ENCODE measurements around the gene BNIP5.
"Not testable (repeated sequence)": the region's sequence is repeated elsewhere in the genome, so short reads cannot be mapped to it uniquely, and the experiment has no call there.

BNIP5 gene

DNA sequence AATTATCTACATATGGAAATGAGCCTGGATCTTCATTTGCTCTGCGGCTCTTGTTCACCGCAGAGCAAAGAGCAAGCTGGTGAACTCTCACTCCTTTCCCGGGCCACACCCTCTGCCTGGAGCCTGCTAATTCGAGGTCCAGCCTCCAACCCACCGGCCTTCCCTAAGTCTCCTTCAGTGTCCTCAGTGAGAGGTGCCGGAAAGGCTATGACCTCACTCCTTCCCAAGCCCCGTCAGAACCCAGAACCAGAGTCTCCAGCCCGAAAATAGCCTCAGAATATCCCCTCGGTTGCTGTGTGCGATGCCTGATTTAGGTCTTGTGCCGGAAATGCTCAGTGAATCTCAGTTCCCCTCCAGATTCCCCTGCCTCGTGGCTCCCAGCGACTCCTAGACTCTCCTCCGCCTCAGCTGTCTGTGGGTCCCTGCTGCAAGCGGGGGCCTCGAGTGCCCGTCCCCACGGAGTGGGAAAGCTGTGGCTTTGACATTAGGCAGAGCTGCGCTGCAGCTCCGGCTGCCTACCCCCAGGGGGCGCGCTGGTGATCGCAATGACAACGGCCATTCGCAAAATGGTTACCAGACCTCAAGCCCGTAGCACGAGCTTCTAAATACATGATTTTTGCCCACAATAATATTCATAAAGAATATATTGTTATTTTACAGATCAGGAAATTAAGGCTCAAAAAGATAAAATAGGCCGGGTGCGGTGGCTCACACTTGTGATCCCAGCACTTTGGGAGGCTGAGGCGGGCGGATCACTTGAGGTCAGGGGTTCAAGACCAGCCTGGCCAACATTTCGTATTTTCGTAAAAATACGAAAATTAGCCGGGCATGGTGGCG, 4.1 kb upstream of the BNIP5 start:
- peak overlapping the region; percentile 35 for H3K4me3 ChIP-seq (ENCODE audit: insufficient read length, low read depth)
- TF ChIP-seq ZNF274 (IDR thresholded peaks at IDR 0.05; ENCODE audit: low read depth, low read length) (no peak), YY1 (IDR thresholded peaks at IDR 0.05; ENCODE audit: insufficient read depth, insufficient read length) (no peak), SUZ12 (IDR thresholded peaks at IDR 0.05; ENCODE audit: extremely low read depth, insufficient read depth, insufficient read length) (no peak)
- peak; percentile 36 for DNase-seq (ENCODE audit: low read depth, low spot score)

DNA sequence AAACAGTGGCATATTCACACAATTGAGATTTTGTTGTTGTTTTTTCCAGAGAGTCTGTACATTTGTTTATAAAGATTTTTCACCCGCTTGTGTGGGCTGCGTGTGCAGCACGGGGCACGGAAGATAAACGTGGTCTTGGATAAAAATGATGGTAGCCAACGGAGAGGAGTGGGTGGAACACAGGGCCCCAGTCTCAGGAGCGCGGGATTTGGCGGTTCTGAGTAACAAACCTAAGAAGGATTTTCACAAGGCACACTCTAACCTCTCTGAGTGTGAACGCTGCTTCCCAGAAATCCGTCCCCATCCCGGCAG, 3.6 kb upstream of the BNIP5 start:
- H3K9me3 ChIP-seq (ENCODE audit: insufficient read depth, low read length): no peaks in the 10 kb centered on the region
- TF ChIP-seq ZNF274 (IDR thresholded peaks at IDR 0.05; ENCODE audit: low read depth, low read length) (no peak), SUZ12 (IDR thresholded peaks at IDR 0.05; ENCODE audit: extremely low read depth, insufficient read depth, insufficient read length) (no peak), YY1 (IDR thresholded peaks at IDR 0.05; ENCODE audit: insufficient read depth, insufficient read length) (no peak)
- peak overlapping the region; percentile 35 for H3K4me3 ChIP-seq (ENCODE audit: insufficient read length, low read depth)
- H3K27me3 ChIP-seq (ENCODE audit: insufficient read depth, insufficient read length): peaks cover 13% of the 10 kb centered on the region
- no peaks in the 10 kb centered on the region for H3K36me3 ChIP-seq (ENCODE audit: insufficient read depth, insufficient read length, low read length)
- peaks cover under 1% of the 10 kb centered on the region for H3K4me1 ChIP-seq (ENCODE audit: insufficient read depth, insufficient read length)
- DNase-seq (ENCODE audit: low read depth, low spot score): no peak
- peak overlapping the region; percentile 74 for H3K9ac ChIP-seq (ENCODE audit: insufficient read length, low read depth)

More for the DNA sequence above, 4.1 kb upstream of the BNIP5 start:
- peaks cover 13% of the 10 kb centered on the region for H3K27me3 ChIP-seq (ENCODE audit: insufficient read depth, insufficient read length)
- H3K9ac ChIP-seq (ENCODE audit: insufficient read length, low read depth): peak overlapping the region; percentile 74
- H3K36me3 ChIP-seq (ENCODE audit: insufficient read depth, insufficient read length, low read length): no peaks in the 10 kb centered on the region
- no peaks in the 10 kb centered on the region for H3K9me3 ChIP-seq (ENCODE audit: insufficient read depth, low read length)
- H3K4me1 ChIP-seq (ENCODE audit: insufficient read depth, insufficient read length): no peaks in the 10 kb centered on the region

DNA sequence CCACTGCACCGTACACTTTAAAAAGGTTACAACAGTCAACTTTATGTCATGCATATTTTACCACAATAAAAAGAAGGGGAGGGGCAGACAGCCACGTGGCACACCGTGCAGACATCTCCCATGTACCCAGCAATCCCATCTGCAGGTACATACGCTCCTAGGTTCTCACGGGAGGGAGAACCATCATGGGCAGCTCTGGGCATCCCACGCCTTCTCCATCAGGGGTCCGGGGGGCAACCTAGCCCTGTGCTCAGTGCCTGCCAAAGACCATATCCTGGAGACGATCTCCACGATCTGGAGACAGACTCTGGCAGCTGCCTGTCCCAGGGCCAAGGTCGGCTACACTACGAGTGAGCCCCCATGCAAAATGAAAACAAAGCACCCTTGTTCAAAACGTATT, 2.5 kb upstream of the BNIP5 start:
- H3K4me3 ChIP-seq (ENCODE audit: insufficient read length, low read depth): no peak overlapping the region
- peaks cover 9% of the 10 kb centered on the region for H3K4me1 ChIP-seq (ENCODE audit: insufficient read depth, insufficient read length)
- no peak for DNase-seq (ENCODE audit: low read depth, low spot score)
- peaks cover 13% of the 10 kb centered on the region for H3K27me3 ChIP-seq (ENCODE audit: insufficient read depth, insufficient read length)
- TF ChIP-seq ZNF274 (IDR thresholded peaks at IDR 0.05; ENCODE audit: low read depth, low read length): no peak
- TF ChIP-seq YY1 (IDR thresholded peaks at IDR 0.05; ENCODE audit: insufficient read depth, insufficient read length): no peak
- no peak for TF ChIP-seq SUZ12 (IDR thresholded peaks at IDR 0.05; ENCODE audit: extremely low read depth, insufficient read depth, insufficient read length)
- no peak overlapping the region for H3K9ac ChIP-seq (ENCODE audit: insufficient read length, low read depth)
- H3K36me3 ChIP-seq (ENCODE audit: insufficient read depth, insufficient read length, low read length): no peaks in the 10 kb centered on the region
- H3K9me3 ChIP-seq (ENCODE audit: insufficient read depth, low read length): no peaks in the 10 kb centered on the region

DNA sequence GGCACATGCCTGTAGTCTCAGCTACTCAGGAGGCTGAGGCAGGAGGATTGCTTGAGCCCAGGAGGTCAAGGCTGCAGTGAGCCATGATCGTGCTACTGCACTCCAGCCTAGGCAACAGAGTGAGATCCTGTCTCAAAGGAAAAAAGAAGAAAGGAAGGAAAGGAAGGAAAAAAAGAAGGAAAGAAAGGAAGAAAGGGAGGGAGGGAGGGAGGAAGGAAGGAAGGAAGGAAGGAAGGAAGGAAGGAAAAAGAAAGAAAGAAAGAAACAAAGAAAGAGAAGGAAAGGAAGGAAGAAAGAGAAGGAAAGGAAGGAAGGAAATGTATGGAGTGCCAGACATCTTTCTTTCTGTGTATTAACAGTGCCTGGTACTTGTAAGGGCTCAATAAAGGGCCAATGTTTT, 1.5 kb upstream of the BNIP5 start:
- H3K36me3 ChIP-seq (ENCODE audit: insufficient read depth, insufficient read length, low read length); H3K9me3 ChIP-seq (ENCODE audit: insufficient read depth, low read length); H3K4me3 ChIP-seq (ENCODE audit: insufficient read length, low read depth); DNase-seq (ENCODE audit: low read depth, low spot score); H3K9ac ChIP-seq (ENCODE audit: insufficient read length, low read depth): not testable (repeated sequence)
- Histone ChIP-seq H3K4me1 (ENCODE audit: insufficient read depth, insufficient read length) (peaks cover 11% of the 10 kb centered on the region), H3K27me3 (ENCODE audit: insufficient read depth, insufficient read length) (peaks cover 13% of the 10 kb centered on the region)

DNA sequence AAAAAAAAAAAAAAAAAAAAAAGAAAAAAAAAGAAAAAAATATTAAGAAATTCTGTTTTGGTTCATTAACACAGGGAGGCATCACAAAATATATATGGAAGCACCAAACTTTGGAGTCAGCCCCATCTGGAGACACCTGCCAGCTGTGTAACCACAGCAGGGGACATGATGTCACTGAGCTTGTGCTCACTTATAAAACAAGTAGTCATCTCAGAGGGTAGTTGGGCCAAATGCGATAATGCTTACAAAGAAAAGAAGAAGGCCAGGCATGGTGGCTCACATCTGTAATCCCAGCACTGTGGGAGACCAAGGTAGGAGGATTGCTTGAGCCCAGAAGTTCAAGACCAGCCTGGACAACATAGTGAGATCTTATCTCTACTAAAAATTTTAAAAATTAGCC, 1.1 kb upstream of the BNIP5 start:
- Histone ChIP-seq H3K9me3 (ENCODE audit: insufficient read depth, low read length) (no peaks in the 10 kb centered on the region), H3K4me3 (ENCODE audit: insufficient read length, low read depth) (no peak overlapping the region), H3K27me3 (ENCODE audit: insufficient read depth, insufficient read length) (peaks cover 13% of the 10 kb centered on the region), H3K36me3 (ENCODE audit: insufficient read depth, insufficient read length, low read length) (no peaks in the 10 kb centered on the region), H3K9ac (ENCODE audit: insufficient read length, low read depth) (no peak overlapping the region), H3K4me1 (ENCODE audit: insufficient read depth, insufficient read length) (peaks cover 11% of the 10 kb centered on the region)
- no peak for DNase-seq (ENCODE audit: low read depth, low spot score)
- TF ChIP-seq SUZ12 (IDR thresholded peaks at IDR 0.05; ENCODE audit: extremely low read depth, insufficient read depth, insufficient read length) (no peak), ZNF274 (IDR thresholded peaks at IDR 0.05; ENCODE audit: low read depth, low read length) (no peak), YY1 (IDR thresholded peaks at IDR 0.05; ENCODE audit: insufficient read depth, insufficient read length) (no peak)

DNA sequence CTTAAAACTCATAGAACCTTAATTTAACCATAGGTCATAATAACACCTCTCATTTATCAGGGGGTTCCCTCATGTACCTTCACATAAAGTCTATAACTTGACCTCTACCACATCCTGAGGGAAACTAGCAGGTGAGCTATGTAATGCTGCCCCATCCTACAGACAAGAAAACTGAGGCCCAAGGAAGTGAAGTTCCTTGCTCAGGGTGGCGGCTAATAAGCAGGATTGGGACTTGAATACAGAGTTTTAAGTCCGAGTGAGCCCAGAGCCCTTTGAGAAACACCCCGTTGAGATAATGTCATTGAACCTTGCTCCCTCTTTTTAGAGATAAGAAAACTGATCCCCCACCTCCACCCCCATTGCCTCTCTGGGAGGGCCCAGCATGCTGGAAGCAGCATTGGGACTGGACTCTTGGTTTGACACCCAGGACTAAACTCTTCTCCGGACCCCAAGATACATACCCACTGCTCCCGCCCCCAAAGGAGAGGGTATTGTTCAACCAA, 429 bp downstream of the BNIP5 start:
- Histone ChIP-seq H3K9ac (ENCODE audit: insufficient read length, low read depth) (no peak overlapping the region), H3K4me3 (ENCODE audit: insufficient read length, low read depth) (no peak overlapping the region), H3K4me1 (ENCODE audit: insufficient read depth, insufficient read length) (peaks cover 11% of the 10 kb centered on the region), H3K9me3 (ENCODE audit: insufficient read depth, low read length) (no peaks in the 10 kb centered on the region), H3K36me3 (ENCODE audit: insufficient read depth, insufficient read length, low read length) (no peaks in the 10 kb centered on the region), H3K27me3 (ENCODE audit: insufficient read depth, insufficient read length) (peaks cover 13% of the 10 kb centered on the region)
- DNase-seq (ENCODE audit: low read depth, low spot score): no peak
- TF ChIP-seq YY1 (IDR thresholded peaks at IDR 0.05; ENCODE audit: insufficient read depth, insufficient read length): no peak
- no peak for TF ChIP-seq ZNF274 (IDR thresholded peaks at IDR 0.05; ENCODE audit: low read depth, low read length)
- TF ChIP-seq SUZ12 (IDR thresholded peaks at IDR 0.05; ENCODE audit: extremely low read depth, insufficient read depth, insufficient read length): no peak

DNA sequence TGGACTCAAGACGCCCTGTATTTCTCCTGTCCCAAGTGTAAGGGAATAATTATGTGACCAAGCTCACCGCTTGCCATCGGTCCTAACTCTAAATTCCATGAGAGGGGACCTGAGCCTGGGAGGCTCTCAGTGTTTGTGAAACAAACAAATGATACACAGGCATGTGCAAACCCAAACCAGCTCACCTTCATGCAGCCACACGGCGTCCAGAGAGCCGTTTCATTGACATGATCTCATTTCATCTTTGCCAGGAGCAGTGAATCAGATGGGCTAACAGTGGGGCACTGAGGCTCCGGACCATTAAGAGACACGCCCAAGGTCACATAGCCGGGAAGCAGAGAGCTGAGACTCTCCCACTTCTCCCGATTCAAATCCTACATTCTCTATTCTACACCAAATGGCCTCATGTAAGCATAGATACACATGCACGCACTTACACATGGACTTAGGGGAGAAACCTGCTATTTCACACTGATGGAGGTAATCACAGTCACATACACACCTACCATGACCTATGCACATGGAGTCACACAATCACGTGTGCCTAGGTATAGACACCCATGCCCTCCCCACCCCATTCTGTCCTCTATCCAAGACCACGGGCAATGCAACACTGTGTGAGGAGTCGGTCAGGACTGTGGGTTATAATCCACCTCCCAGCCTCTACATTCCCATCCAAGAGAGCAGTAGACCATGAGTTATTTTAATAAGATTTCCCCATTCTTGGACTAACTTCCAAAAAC, 1.1 kb downstream of the BNIP5 start:
- DNase-seq (ENCODE audit: low read depth, low spot score): no peak
- Histone ChIP-seq H3K9me3 (ENCODE audit: insufficient read depth, low read length) (no peaks in the 10 kb centered on the region), H3K4me1 (ENCODE audit: insufficient read depth, insufficient read length) (peaks cover 11% of the 10 kb centered on the region), H3K4me3 (ENCODE audit: insufficient read length, low read depth) (no peak overlapping the region), H3K27me3 (ENCODE audit: insufficient read depth, insufficient read length) (peaks cover 13% of the 10 kb centered on the region), H3K36me3 (ENCODE audit: insufficient read depth, insufficient read length, low read length) (no peaks in the 10 kb centered on the region), H3K9ac (ENCODE audit: insufficient read length, low read depth) (no peak overlapping the region)
- no peak for TF ChIP-seq SUZ12 (IDR thresholded peaks at IDR 0.05; ENCODE audit: extremely low read depth, insufficient read depth, insufficient read length)
- TF ChIP-seq ZNF274 (IDR thresholded peaks at IDR 0.05; ENCODE audit: low read depth, low read length): no peak
- no peak for TF ChIP-seq YY1 (IDR thresholded peaks at IDR 0.05; ENCODE audit: insufficient read depth, insufficient read length)
